ENCODE measurements around the gene LBX2. TPM values are rescaled to one million over a fixed set of nuclear protein-coding genes. Genes with fewer than 3 reads are reported as not detected.

Gene LBX2
- total RNA-seq, 4 donors from 2014 or later = 0.40 to 0.58 TPM; not detected in 2

- peaks cover 0 to 73% of the 10 kb centered on the region in 2 donors for H3K36me3 ChIP-seq
Observed at GRCh38 chr2:74481961-74482800, 17.2 kb downstream of the LBX2 start.

GRCh38 chr2:74481431-74481830 is 18.0 kb downstream of the LBX2 start:
- no peaks in the 10 kb centered on the region for H3K27me3 ChIP-seq
- WGBS, 2 donors (ENCODE audit: low coverage in 1 of 2) = 80% methylated on average over 1 of the region's 3 CpGs; no CpG with 5 or more reads in 1 of the 2 donors

More at GRCh38 chr2:74481961-74482800, 17.2 kb downstream of the LBX2 start:
- Histone ChIP-seq H3K27ac (peak overlapping the region; percentile 54 to 97 (median 88)), H3K4me3 (peak overlapping the region; percentile 57 to 90), H3K9me3 (no peaks in the 10 kb centered on the region), H3K4me1 (peaks cover 0 to 43% (median 19%) of the 10 kb centered on the region in 3 donors), H3K27me3 (no peaks in the 10 kb centered on the region)
- no CpG with 5 or more reads among the region's 80 CpGs for WGBS, 2 donors (ENCODE audit: low coverage in 1 of 2)
- TF ChIP-seq POLR2AphosphoS5 (IDR thresholded peaks at IDR 0.05) (no peak), CTCF (IDR thresholded peaks at IDR 0.05) (no peak), POLR2A (IDR thresholded peaks at IDR 0.05) (no peak), EP300 (IDR thresholded peaks at IDR 0.05) (no peak)
- peak; percentile 62 for ATAC-seq

GRCh38 chr2:74474899-74475298 is 24.5 kb downstream of the LBX2 start:
- no peak for ATAC-seq
- Histone ChIP-seq H3K9me3 (no peaks in the 10 kb centered on the region), H3K4me1 (peaks cover 4 to 30% (median 10%) of the 10 kb centered on the region in 3 donors), H3K4me3 (no peak overlapping the region), H3K27me3 (no peaks in the 10 kb centered on the region), H3K36me3 (peaks cover 0 to 60% of the 10 kb centered on the region in 2 donors), H3K27ac (no peak overlapping the region)
- no peak for TF ChIP-seq EP300 (IDR thresholded peaks at IDR 0.05)
- no peak for TF ChIP-seq POLR2AphosphoS5 (IDR thresholded peaks at IDR 0.05)
- no peak for TF ChIP-seq CTCF (IDR thresholded peaks at IDR 0.05)
- TF ChIP-seq POLR2A (IDR thresholded peaks at IDR 0.05) = no peak
- WGBS, 2 donors (ENCODE audit: low coverage in 1 of 2) = 92% methylated on average over 2 of the region's 5 CpGs; no CpG with 5 or more reads in 1 of the 2 donors

More at GRCh38 chr2:74481431-74481830, 18.0 kb downstream of the LBX2 start:
- no peak for TF ChIP-seq CTCF (IDR thresholded peaks at IDR 0.05)
- no peak for TF ChIP-seq POLR2A (IDR thresholded peaks at IDR 0.05)
- TF ChIP-seq POLR2AphosphoS5 (IDR thresholded peaks at IDR 0.05) = no peak
- no peak for TF ChIP-seq EP300 (IDR thresholded peaks at IDR 0.05)
- H3K36me3 ChIP-seq = peaks cover 0 to 73% of the 10 kb centered on the region in 2 donors
- H3K9me3 ChIP-seq = no peaks in the 10 kb centered on the region
- peaks cover 0 to 43% (median 19%) of the 10 kb centered on the region in 3 donors for H3K4me1 ChIP-seq
- peak overlapping the region; percentile 57 to 90 for H3K4me3 ChIP-seq
- H3K27ac ChIP-seq = peak overlapping the region in 3 of 4 donors; percentile 87 to 97 (median 88)
- no peak for ATAC-seq

- Histone ChIP-seq H3K27me3 (no peaks in the 10 kb centered on the region), H3K9me3 (no peaks in the 10 kb centered on the region), H3K36me3 (peaks cover 0 to 55% of the 10 kb centered on the region in 2 donors), H3K27ac (no peak overlapping the region), H3K4me1 (peaks cover 4 to 27% (median 10%) of the 10 kb centered on the region in 3 donors), H3K4me3 (no peak overlapping the region)
- TF ChIP-seq POLR2AphosphoS5 (IDR thresholded peaks at IDR 0.05) = no peak
- TF ChIP-seq CTCF (IDR thresholded peaks at IDR 0.05) = no peak
- TF ChIP-seq EP300 (IDR thresholded peaks at IDR 0.05) = no peak
- no peak for TF ChIP-seq POLR2A (IDR thresholded peaks at IDR 0.05)
- WGBS, 2 donors (ENCODE audit: low coverage in 1 of 2) = no CpG with 5 or more reads among the region's 6 CpGs
- ATAC-seq = no peak
Observed at GRCh38 chr2:74474481-74474880, 24.9 kb downstream of the LBX2 start.

All from gastroesophageal sphincter (tissue), 4 donors.